GM12865 (cell line): ENCODE measurements around the gene PEPD.

Experiments used
- DNase-seq: peaks from one replicate; pipeline ENCODE4 v3.0.0; 2010; ENCODE audit warnings: low read depth
- H3K4me3 ChIP-seq: 2 replicates; pipeline ENCODE4 v1.5.1; 2011; ENCODE audit warnings: mild to moderate bottlenecking, low read depth, low read length, control low read depth
- TF ChIP-seq, protein P1 (sequence below): IDR thresholded peaks from 2 replicates; pipeline ENCODE4 v1.5.1; 2011; ENCODE audit warnings: low read length, control low read depth, low read depth, inconsistent platforms; ENCODE audit not compliant: insufficient read depth; ENCODE audit errors: missing control alignments

PEPD gene

DNA sequence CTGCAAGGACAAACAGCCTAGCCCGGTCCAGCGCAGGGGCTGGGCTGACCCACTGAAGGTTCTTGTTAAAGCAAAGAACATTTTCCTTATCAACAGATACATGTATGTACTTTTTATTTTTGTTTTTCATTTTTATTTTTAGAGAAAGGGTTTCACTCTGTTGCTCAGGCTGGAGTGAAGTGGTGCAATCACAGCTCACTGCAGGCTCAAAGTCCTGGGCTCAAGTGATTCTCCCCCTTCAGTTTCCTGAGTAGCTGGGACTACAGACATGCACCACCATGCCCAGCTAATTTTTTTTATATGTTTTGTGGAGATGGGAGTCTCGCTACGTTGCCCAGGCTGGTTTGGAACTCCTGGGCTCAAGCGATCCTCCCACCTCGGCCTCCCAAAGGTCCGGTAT is 100.2 kb downstream of the PEPD start:
- TF ChIP-seq, protein P1, sequence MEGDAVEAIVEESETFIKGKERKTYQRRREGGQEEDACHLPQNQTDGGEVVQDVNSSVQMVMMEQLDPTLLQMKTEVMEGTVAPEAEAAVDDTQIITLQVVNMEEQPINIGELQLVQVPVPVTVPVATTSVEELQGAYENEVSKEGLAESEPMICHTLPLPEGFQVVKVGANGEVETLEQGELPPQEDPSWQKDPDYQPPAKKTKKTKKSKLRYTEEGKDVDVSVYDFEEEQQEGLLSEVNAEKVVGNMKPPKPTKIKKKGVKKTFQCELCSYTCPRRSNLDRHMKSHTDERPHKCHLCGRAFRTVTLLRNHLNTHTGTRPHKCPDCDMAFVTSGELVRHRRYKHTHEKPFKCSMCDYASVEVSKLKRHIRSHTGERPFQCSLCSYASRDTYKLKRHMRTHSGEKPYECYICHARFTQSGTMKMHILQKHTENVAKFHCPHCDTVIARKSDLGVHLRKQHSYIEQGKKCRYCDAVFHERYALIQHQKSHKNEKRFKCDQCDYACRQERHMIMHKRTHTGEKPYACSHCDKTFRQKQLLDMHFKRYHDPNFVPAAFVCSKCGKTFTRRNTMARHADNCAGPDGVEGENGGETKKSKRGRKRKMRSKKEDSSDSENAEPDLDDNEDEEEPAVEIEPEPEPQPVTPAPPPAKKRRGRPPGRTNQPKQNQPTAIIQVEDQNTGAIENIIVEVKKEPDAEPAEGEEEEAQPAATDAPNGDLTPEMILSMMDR, result no peak
- no peak for DNase-seq
- H3K4me3 ChIP-seq, result no peak overlapping the region

DNA sequence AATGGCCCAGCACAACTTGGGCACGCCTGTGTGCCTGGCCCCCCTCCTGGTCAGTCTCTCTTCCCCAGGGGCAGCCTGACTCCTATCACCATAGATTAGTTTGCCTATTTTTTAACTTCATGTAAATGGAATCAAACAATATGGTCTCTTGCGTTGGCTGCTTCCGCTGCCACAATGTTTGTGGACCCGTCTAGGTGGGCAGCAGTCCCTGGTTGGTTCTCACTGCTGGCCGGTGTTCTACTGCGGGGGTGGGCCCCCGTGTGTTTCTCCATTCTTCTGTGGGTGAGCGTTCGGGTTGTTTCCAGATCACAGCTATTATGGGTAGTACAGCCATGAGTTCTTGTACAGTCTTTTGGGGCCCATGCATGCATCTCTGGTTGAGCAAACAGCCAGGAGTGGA is 100.8 kb downstream of the PEPD start:
- H3K4me3 ChIP-seq, result no peak overlapping the region
- TF ChIP-seq, protein P1, result no peak
- DNase-seq, result no peak

DNA sequence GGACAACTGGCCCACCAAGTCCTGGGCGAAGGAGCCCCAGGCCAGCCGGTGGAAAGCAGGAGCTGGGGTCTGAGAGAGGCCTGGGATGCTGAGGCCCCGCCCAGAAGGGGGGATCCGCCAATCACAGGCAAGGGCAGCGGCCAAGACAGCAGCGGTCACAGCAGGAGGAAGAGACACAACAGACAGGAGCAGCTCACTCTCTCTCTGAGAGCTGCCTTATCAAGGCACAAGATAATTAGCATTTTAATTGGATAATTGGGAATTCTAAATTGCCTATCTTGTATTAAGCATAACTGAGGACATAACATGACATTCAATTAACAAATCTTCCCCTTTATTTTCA is 101.8 kb downstream of the PEPD start:
- no peak overlapping the region for H3K4me3 ChIP-seq
- no peak for DNase-seq
- TF ChIP-seq, protein P1, result no peak

DNA sequence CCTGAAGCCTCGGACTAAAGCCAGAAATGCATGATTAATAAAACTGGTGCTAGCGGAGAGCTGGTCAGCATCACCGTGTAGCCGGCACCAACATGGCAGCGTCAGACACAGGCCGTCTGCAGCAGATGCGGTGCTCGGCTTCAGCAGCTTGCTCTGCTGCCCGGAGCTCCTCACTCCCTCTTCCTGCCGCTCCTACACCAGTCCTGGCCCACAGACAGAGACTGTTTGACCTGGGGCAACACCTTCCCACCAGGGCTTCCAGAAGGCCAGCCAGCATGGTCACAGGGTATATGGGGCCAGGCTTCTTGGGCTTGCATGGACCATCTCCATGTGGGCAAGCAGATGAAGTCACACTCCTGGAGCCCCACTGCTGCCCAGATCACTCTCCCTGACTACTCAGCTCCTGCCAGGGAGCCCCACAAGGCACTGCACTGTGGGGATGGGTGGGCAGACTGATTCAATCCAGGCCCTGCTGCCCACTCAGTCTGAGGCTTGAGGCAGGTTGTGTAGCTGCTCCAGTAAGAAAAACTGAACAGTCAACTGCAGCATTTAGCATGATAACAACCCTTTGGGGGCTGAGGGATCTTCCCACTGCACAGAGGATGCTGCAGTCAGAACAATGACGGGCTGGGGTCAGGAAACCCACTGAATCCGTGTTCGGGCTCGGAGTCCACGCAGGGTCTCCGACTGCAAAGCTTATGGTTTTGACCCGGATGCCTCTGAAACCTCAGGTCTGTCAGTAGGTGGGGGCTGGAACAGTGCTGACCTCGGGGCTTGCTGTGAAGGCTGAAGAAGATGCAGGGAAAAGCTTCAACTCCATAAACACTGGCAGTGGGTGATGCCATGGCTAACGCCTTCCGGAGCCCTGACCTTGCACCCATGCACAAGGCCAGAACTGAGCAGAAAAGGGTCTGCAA is 102.5 kb downstream of the PEPD start:
- no peak overlapping the region for H3K4me3 ChIP-seq
- no peak for DNase-seq
- TF ChIP-seq, protein P1, result no peak

DNA sequence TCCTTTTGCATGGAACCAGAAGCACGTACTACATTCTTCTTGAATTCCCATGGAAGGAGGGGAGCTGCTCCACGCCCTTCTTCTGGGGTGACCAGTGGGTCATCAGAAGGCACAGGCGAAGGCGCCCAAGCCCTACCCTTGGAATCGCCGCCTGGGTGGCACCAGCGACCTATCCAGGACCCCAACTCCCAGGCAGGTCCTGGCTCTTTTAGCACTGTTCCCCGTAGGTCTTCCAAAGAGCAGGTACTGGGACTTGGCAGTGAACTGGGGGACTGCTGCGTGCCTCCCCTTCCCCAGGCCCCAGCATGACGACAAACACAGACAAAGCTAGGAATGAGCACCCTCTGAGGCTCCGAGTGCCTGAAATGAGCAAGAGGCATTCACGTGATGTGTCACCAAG is 103.1 kb downstream of the PEPD start:
- no peak overlapping the region for H3K4me3 ChIP-seq
- DNase-seq, result no peak
- TF ChIP-seq, protein P1, result no peak

DNA sequence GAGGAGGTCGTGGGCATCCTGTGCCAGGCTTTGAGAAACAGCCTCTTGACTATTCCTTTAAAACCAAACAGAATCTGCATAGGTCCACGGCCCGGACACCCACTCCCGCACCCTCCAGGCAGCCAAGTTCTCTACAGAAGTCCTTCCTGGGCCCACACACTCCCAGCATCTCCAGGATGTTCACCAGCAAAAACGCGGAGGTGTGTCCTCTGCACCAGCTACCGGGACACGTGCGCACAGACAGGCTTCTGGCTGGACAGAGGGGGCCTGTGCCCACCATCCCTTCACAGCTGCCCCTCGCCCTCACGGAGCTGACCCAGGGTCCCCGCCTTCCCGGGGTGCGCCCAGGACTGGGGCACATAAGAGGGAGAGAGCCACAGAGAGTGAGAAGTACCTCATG is 103.8 kb downstream of the PEPD start:
- DNase-seq, result no peak
- TF ChIP-seq, protein P1, result no peak
- no peak overlapping the region for H3K4me3 ChIP-seq
